Lung (tissue), 12 donors: ENCODE results near the gene DENND2A. TPM values are rescaled to one million over a fixed set of nuclear protein-coding genes. Genes with fewer than 3 reads are reported as not detected.
"Not testable (repeated sequence)": the region's sequence is repeated elsewhere in the genome, so short reads cannot be mapped to it uniquely, and the experiment has no call there.

ENCODE experiments used
- ATAC-seq: fragments of 200-7000 bp; cut with Tn5 transposase; one replicate; pipeline ENCODE4 v1.9.1; 2020; ENCODE audit warnings: moderate number of reproducible peaks; ENCODE audit not compliant: insufficient read depth, low FRiP score
- DNase-seq, 3 donors: peaks; one replicate each; pipeline ENCODE4 v3.0.0-alpha.2; 2013 to 2017
- H3K27ac ChIP-seq, 2 donors: one replicate each; pipeline ENCODE4 v1.5.1; 2013; ENCODE audit warnings: mild to moderate bottlenecking in 2 of 2, moderate library complexity in 2 of 2, control low read depth in 1 of 2, inconsistent platforms in 1 of 2, low read depth in 1 of 2, low read length in 1 of 2
- H3K27me3 ChIP-seq, 3 donors: one replicate each; pipeline ENCODE4 v1.5.1; 2013; ENCODE audit warnings: low read length in 2 of 3; ENCODE audit not compliant: control insufficient read depth in 3 of 3, insufficient read depth in 3 of 3
- H3K36me3 ChIP-seq, 4 donors: one replicate each; pipeline ENCODE4 v1.5.1; 2013; ENCODE audit warnings: low read length in 4 of 4, mild to moderate bottlenecking in 1 of 4, moderate library complexity in 1 of 4; ENCODE audit not compliant: control insufficient read depth in 4 of 4, insufficient read depth in 4 of 4
- H3K4me1 ChIP-seq, 5 donors: one replicate each; pipeline ENCODE4 v1.5.1; 2013; ENCODE audit warnings: low read length in 5 of 5, mild to moderate bottlenecking in 2 of 5, moderate library complexity in 1 of 5; ENCODE audit not compliant: control insufficient read depth in 5 of 5, insufficient read depth in 5 of 5
- H3K4me3 ChIP-seq: one replicate; pipeline ENCODE4 v1.5.1; 2013; ENCODE audit warnings: mild to moderate bottlenecking, control low read depth, moderate library complexity
- H3K9ac ChIP-seq, 2 donors: one replicate each; pipeline ENCODE4 v1.5.1; 2013; ENCODE audit warnings: low read length in 2 of 2, control low read depth in 1 of 2; ENCODE audit not compliant: insufficient read depth in 1 of 2
- H3K9me3 ChIP-seq, 4 donors: one replicate each; pipeline ENCODE4 v1.5.1; 2013; ENCODE audit warnings: low read length in 3 of 4, mild to moderate bottlenecking in 1 of 4, moderate library complexity in 1 of 4; ENCODE audit not compliant: control insufficient read depth in 4 of 4, insufficient read depth in 3 of 4
- CTCF ChIP-seq: IDR thresholded peaks from 2 replicates; pipeline ENCODE4 v1.5.1; 2012; ENCODE audit warnings: mild to moderate bottlenecking; ENCODE audit errors: control extremely low read depth, extremely low read depth
- WGBS, 2 donors: extraction: QIAGEN DNeasy Blood & Tissue Kit; methylation state at CpG; one replicate each; pipeline ENCODE4 v1.1.7; 2013; 5-methylcytosine and 5-hydroxymethylcytosine counted together
- polyA plus RNA-seq, 2 donors: library from polyadenylated mRNA; stranded (reverse); fragments of 200-250 nt; gene quantifications; one replicate each; pipeline ENCODE4 v1.2.1, GENCODE V29; 2013
- total RNA-seq, 2 donors: library from RNA; depleted of rRNA in 1 of 2; stranded (reverse); fragments of >200 nt in 1 of 2; gene quantifications; one replicate each; pipeline ENCODE4 v1.2.1, GENCODE V29; 2014 to 2021
- donor health status: control.
- donor health status: control.
- donor health status: Bipolar disorder and iron deficiency.
- donor health status: healthy.
- donor health status: DM: yes; HTN: yes; CAD: no.

DENND2A gene
- total and polyA plus RNA-seq, 4 donors, result 4.1 to 32.4 (median 9.7) TPM

GRCh38 chr7:140678081-140678815, 37.6 kb upstream of the DENND2A start:
- no peak overlapping the region for H3K9ac ChIP-seq
- H3K27ac ChIP-seq, result no peak overlapping the region
- no peak for TF ChIP-seq CTCF
- 97% methylated on average over 20 of the region's 20 CpGs for WGBS, 2 donors
- no peak overlapping the region for H3K4me3 ChIP-seq
- DNase-seq (no peak), ATAC-seq (no peak)
- H3K4me1 ChIP-seq, result peaks cover 0 to 8% (median 3%) of the 10 kb centered on the region in 5 donors
- no peaks in the 10 kb centered on the region for H3K27me3 ChIP-seq
- peaks cover 0 to 15% (median 2%) of the 10 kb centered on the region in 4 donors for H3K36me3 ChIP-seq
- no peaks in the 10 kb centered on the region for H3K9me3 ChIP-seq

DNA sequence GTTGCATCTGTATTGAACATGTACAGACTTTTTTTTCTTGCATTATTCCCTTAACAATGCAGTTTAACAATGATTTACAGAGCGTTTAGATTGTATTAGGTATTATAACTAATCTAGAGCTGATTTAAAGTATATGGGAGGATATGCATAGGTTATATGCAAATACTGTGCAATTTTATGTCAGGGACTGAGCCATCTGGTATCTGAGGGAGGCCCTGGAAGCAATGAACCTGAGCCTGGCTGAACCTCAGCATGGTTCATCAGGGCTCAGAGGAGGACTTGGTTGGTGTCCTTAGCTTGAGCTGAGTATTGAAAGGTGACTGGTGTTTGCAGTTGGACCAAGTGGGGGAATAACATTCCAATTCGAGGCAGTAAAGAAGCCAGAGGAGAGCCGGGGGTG, 36.9 kb upstream of the DENND2A start:
- H3K27me3 ChIP-seq, result no peaks in the 10 kb centered on the region
- no peak overlapping the region for H3K27ac ChIP-seq
- H3K9me3 ChIP-seq, result no peaks in the 10 kb centered on the region
- H3K9ac ChIP-seq, result no peak overlapping the region
- TF ChIP-seq CTCF, result no peak
- H3K36me3 ChIP-seq, result peaks cover 0 to 15% (median 2%) of the 10 kb centered on the region in 4 donors
- ATAC-seq (no peak), DNase-seq (no peak)
- H3K4me1 ChIP-seq, result peaks cover 0 to 10% (median 3%) of the 10 kb centered on the region in 5 donors
- 95 to 96% methylated on average over 3 of the region's 3 CpGs for WGBS, 2 donors
- H3K4me3 ChIP-seq, result no peak overlapping the region

GRCh38 chr7:140676956-140677355, 36.3 kb upstream of the DENND2A start:
- H3K4me3 ChIP-seq, H3K9ac ChIP-seq, H3K27me3 ChIP-seq, H3K27ac ChIP-seq, ATAC-seq, H3K9me3 ChIP-seq, DNase-seq: not testable (repeated sequence)
- WGBS, 2 donors, result 93 to 95% methylated on average over 11 of the region's 11 CpGs
- H3K4me1 ChIP-seq, result peaks cover 0 to 10% (median 3%) of the 10 kb centered on the region in 5 donors
- H3K36me3 ChIP-seq, result peaks cover 0 to 11% (median 2%) of the 10 kb centered on the region in 4 donors

GRCh38 chr7:140676306-140676705, 35.7 kb upstream of the DENND2A start:
- no peak for TF ChIP-seq CTCF
- Histone ChIP-seq H3K9ac (no peak overlapping the region), H3K4me3 (no peak overlapping the region), H3K36me3 (peaks cover 0 to 11% (median 2%) of the 10 kb centered on the region in 4 donors), H3K4me1 (peaks cover 0 to 10% (median 3%) of the 10 kb centered on the region in 5 donors), H3K27me3 (no peaks in the 10 kb centered on the region), H3K9me3 (no peaks in the 10 kb centered on the region), H3K27ac (no peak overlapping the region)
- DNase-seq (no peak), ATAC-seq (no peak)
- 64 to 79% methylated on average over 3 of the region's 3 CpGs for WGBS, 2 donors
